HG03457 (cell line): ENCODE measurements around the gene EXOSC2.

Experiments
- ATAC-seq: cut with Tn5 transposase; IDR thresholded peaks from one replicate; pipeline ENCODE4 v1.9.1; 2021; ENCODE audit warnings: moderate number of reproducible peaks; ENCODE audit not compliant: unreplicated experiment

The EXOSC2 gene

GRCh38 chr9:130693426-130694191, at the start of gene EXOSC2:
TSS of gene EXOSC2 (plus strand) at chr9:130693780. CDS start at chr9:130693792, 12 bp downstream.
- peak; percentile 67 for ATAC-seq

- no peak for ATAC-seq
Measured at GRCh38 chr9:130651221-130651620, 42.4 kb upstream of the EXOSC2 start.

- no peak for ATAC-seq
Measured at GRCh38 chr9:130651752-130652151, 41.8 kb upstream of the EXOSC2 start.

- no peak for ATAC-seq
Measured at GRCh38 chr9:130654879-130655278, 38.7 kb upstream of the EXOSC2 start.

GRCh38 chr9:130658893-130659698, 34.5 kb upstream of the EXOSC2 start:
- no peak for ATAC-seq

- no peak for ATAC-seq
Measured at GRCh38 chr9:130659699-130660248, 33.8 kb upstream of the EXOSC2 start.

GRCh38 chr9:130660326-130660682, 33.3 kb upstream of the EXOSC2 start:
- ATAC-seq, result no peak

- ATAC-seq, result no peak
Measured at GRCh38 chr9:130660683-130661450, 32.7 kb upstream of the EXOSC2 start.

GRCh38 chr9:130661451-130662098, 32.0 kb upstream of the EXOSC2 start:
- ATAC-seq, result no peak

GRCh38 chr9:130662099-130662969, 31.2 kb upstream of the EXOSC2 start:
- no peak for ATAC-seq

- no peak for ATAC-seq
Measured at GRCh38 chr9:130662970-130663257, 30.7 kb upstream of the EXOSC2 start.

GRCh38 chr9:130663258-130663976, 30.2 kb upstream of the EXOSC2 start:
- no peak for ATAC-seq

GRCh38 chr9:130663977-130664250, 29.7 kb upstream of the EXOSC2 start:
- no peak for ATAC-seq

GRCh38 chr9:130664251-130665028, 29.1 kb upstream of the EXOSC2 start, which contains the start of gene PRDM12:
TSS of gene PRDM12 (plus strand) at chr9:130664594. CDS start at chr9:130664654, 60 bp downstream.
- no peak for ATAC-seq

- ATAC-seq, result no peak
Measured at GRCh38 chr9:130665029-130665430, 28.6 kb upstream of the EXOSC2 start.

GRCh38 chr9:130665431-130666392, 27.9 kb upstream of the EXOSC2 start:
- no peak for ATAC-seq

- ATAC-seq, result no peak
Measured at GRCh38 chr9:130666393-130667119, 27.0 kb upstream of the EXOSC2 start.
